HG03039 (cell line): ENCODE data around the gene ANKRD34B.

ENCODE experiments used
- ATAC-seq: cut with Tn5 transposase; IDR thresholded peaks from one replicate; pipeline ENCODE4 v1.9.1; 2021; ENCODE audit warnings: mild to moderate bottlenecking, moderate library complexity; ENCODE audit not compliant: unreplicated experiment

The ANKRD34B gene

DNA sequence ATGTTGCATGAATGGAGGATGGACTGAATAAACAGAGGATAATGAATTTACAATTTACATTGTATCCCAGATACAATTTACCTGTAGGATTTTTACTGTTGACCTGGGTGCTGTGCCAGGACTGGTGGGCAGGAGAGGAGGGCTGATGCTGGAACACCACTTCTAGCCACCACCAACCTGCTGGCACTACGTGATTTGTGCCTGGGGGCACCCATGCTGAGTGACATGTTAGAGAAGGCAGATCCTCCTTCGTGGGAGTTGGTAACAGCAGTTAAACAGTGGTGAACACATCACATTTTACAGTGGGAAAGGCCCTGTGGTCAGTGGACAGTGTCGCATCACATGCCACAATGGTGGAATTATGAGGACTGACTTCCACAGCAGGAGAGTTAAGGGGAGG is 3.0 kb upstream of the ANKRD34B start:
- no peak for ATAC-seq

- ATAC-seq = no peak
These were observed 757 bp downstream of the ANKRD34B start for GRCh38 chr5:80569086-80569960.

- no peak for ATAC-seq
These were observed 1.8 kb downstream of the ANKRD34B start for GRCh38 chr5:80568251-80568650.

GRCh38 chr5:80566711-80567259 is 3.3 kb downstream of the ANKRD34B start:
- ATAC-seq = no peak

DNA sequence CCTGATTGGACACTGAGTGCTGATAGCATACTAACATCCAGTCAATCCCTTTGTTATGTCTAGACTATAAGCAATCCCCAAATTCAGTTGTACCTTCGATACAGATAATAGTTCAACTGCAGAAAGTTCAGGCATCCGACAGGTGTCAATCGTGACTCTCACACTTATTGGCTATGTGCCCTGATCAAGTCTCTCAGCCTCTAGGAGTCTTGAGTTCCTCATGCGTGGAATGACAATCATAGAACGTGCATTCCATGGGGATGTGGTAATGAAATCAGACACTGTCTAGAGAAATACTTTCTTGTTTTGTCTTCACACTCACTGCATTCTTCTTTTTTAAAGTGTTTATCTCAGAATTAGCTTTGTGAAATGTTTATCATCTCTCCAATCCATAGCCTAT is 4.8 kb downstream of the ANKRD34B start:
- ATAC-seq = no peak

GRCh38 chr5:80559244-80559643 is 10.8 kb downstream of the ANKRD34B start:
- ATAC-seq = no peak

- ATAC-seq = no peak
These were observed 15.0 kb downstream of the ANKRD34B start for GRCh38 chr5:80555099-80555498.

DNA sequence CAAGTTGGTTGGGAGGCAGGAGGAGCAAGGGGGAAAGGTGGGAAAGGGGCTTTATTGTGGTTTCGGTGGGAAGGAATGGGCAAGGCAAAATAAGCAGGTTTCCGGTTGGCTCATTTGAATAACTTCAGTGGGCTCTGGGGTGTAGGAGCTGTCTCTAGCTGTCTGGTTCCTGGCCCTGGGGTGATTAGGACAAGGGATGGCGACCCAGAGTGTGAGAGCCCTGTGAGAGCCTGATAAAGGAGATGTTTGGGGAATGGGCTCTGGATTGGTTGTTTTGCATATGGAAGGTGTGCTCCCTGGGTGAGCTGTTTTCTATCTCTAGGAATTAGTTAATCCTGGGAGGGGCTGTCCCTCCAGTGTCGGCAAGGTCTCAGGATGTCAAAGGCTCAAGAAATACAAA is 15.4 kb downstream of the ANKRD34B start:
- no peak for ATAC-seq

DNA sequence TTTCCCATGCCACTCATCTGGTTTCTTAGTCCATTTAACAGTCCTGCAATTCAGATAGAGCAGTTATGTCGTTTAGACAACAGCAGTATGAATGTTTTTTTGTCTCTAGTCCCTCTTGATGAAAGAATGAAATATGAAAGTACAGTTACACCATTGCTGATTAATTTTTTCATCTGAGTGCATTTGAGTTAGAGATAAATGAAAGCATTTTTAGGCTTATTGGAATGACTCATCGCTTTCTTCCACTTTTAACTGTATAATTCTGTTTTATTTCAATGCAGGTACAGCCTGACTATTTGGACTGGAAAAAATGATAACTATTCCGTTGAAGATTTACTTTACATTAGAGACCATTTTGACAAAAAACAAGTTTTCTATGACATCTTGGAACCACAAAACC is 28.7 kb downstream of the ANKRD34B start:
- ATAC-seq = no peak

- no peak for ATAC-seq
These were observed 29.4 kb downstream of the ANKRD34B start for GRCh38 chr5:80540691-80541090.

- no peak for ATAC-seq
These were observed 53.3 kb downstream of the ANKRD34B start for GRCh38 chr5:80516826-80517225.

GRCh38 chr5:80509362-80509761 is 60.7 kb downstream of the ANKRD34B start:
- no peak for ATAC-seq

GRCh38 chr5:80508844-80509243 is 61.2 kb downstream of the ANKRD34B start:
- ATAC-seq = no peak

GRCh38 chr5:80507663-80508062 is 62.4 kb downstream of the ANKRD34B start:
- no peak for ATAC-seq
